HepG2 (cell line): Measurements from ENCODE around the gene TRIM2. TPM values are rescaled to one million over a fixed set of nuclear protein-coding genes. Genes with fewer than 3 reads are reported as not detected.

Source experiments
- ATAC-seq: fragments of 200-7000 bp; cut with Tn5 transposase; 3 replicates; pipeline ENCODE4 v1.9.1; 2020; ENCODE audit warnings: mild to moderate bottlenecking, moderate library complexity
- BruUV-seq: library from RNA; stranded (reverse); fragments of 400-500 nt; replicated peaks from 2 replicates; lab custom pipeline; 2021; lab: Mats Ljungman, UMichigan
- CTCF ChIA-PET: fragments of 300-600 bp; formaldehyde crosslinking; extraction: SDS; loops from one replicate; lab custom pipeline; 2021; ENCODE audit warnings: low total read pairs, inconsistent platforms, low intra/inter-chr PET ratio; lab: Yijun Ruan, JAX
- POLR2A ChIA-PET: fragments of 350-600 bp; sonication (Branson Sonifier 250); formaldehyde crosslinking; loops from one replicate; lab custom pipeline; 2020; ENCODE audit warnings: antibody characterized with exemption, inconsistent platforms; lab: Yijun Ruan, JAX
- DNase-seq: peaks from one replicate; pipeline ENCODE4 v3.0.0-alpha.2; 2015; ENCODE audit warnings: low spot score
- FAIRE-seq: peaks from 3 replicates; lab custom pipeline; 2011; peaks lifted over from hg19 to GRCh38; lab: Jason Lieb, UNC
- H2AFZ ChIP-seq: one replicate; pipeline ENCODE4 v1.6.1; 2011; ENCODE audit warnings: low read length, inconsistent platforms
- H3K27ac ChIP-seq: fragments of 300-600 bp; 3 replicates; pipeline ENCODE4 v1.8.0; 2011; ENCODE audit warnings: mixed run types, mild to moderate bottlenecking, mixed read lengths, low read length, inconsistent platforms; ENCODE audit not compliant: insufficient read depth; ENCODE audit errors: extremely low read length
- H3K27me3 ChIP-seq, 2 experiments: fragments of 200-600 bp in 1 of 2; 2 replicates in 1 of 2; 3 replicates in 1 of 2; pipeline versions ENCODE4 v1.6.0 to v1.8.0; 2011; ENCODE audit warnings: low read length in 2 of 2, mild to moderate bottlenecking in 2 of 2, moderate library complexity in 2 of 2, inconsistent platforms in 1 of 2; ENCODE audit not compliant: insufficient read depth in 2 of 2, control insufficient read depth in 1 of 2
- H3K36me3 ChIP-seq, 2 experiments: fragments of 200-600 bp in 1 of 2; replicated peaks in 1 of 2; 2 replicates in 1 of 2; 3 replicates in 1 of 2; pipeline versions ENCODE4 v1.5.1 to v1.8.0; 2011; ENCODE audit warnings: low read length in 2 of 2, inconsistent platforms in 1 of 2; ENCODE audit not compliant: insufficient read depth in 2 of 2, control insufficient read depth in 1 of 2
- H3K4me1 ChIP-seq: 2 replicates; pipeline ENCODE4 v1.5.1; 2012; ENCODE audit warnings: low read length, inconsistent platforms; ENCODE audit not compliant: insufficient read depth
- H3K4me2 ChIP-seq: 2 replicates; pipeline ENCODE4 v1.6.0; 2011; ENCODE audit warnings: low read depth, low read length, inconsistent platforms
- H3K4me3 ChIP-seq, 3 experiments: fragments of 200-600 bp in 1 of 3; sonication (generic), shearing (Covaris generic) in 1 of 3; replicated peaks in 1 of 3; 2 replicates each; pipeline ENCODE4 v1.5.1; 2011 to 2016; ENCODE audit warnings: low read length in 3 of 3, inconsistent platforms in 2 of 3, low read depth in 2 of 3, mild to moderate bottlenecking in 2 of 3, control low read depth in 1 of 3, mixed read lengths in 1 of 3; ENCODE audit not compliant: insufficient read depth in 1 of 3
- H3K79me2 ChIP-seq: one replicate; pipeline ENCODE4 v1.6.1; 2011; ENCODE audit warnings: low read length, inconsistent platforms; ENCODE audit not compliant: insufficient read depth
- H3K9ac ChIP-seq: 2 replicates; pipeline ENCODE4 v1.6.0; 2011; ENCODE audit warnings: mild to moderate bottlenecking, low read depth, low read length, inconsistent platforms; ENCODE audit not compliant: insufficient read depth
- H3K9me3 ChIP-seq: 2 replicates; pipeline ENCODE4 v1.5.1; 2012; ENCODE audit warnings: mild to moderate bottlenecking, low read length
- H4K20me1 ChIP-seq: 2 replicates; pipeline ENCODE4 v1.6.0; 2011; ENCODE audit warnings: inconsistent platforms, mild to moderate bottlenecking, low read length, moderate library complexity; ENCODE audit not compliant: insufficient read depth
- CEBPZ ChIP-seq: IDR thresholded peaks from 2 replicates; pipeline ENCODE4 v1.6.1; 2012; ENCODE audit warnings: low read length, improper control_type of control experiment
- GRHL1 ChIP-seq: sonication (generic); formaldehyde crosslinking; conservative IDR thresholded peaks from 2 replicates; pipeline ENCODE4 v1.8.0; 2022; ENCODE audit warnings: missing genetic modification reagents
- IKZF4 ChIP-seq: sonication (generic); formaldehyde crosslinking; IDR thresholded peaks from 2 replicates; pipeline ENCODE4 v1.5.1; 2020; ENCODE audit warnings: borderline replicate concordance, mild to moderate bottlenecking, low read depth, missing genetic modification reagents; ENCODE audit errors: not compliant biosample characterization
- WGBS: methylation state at CpG from one replicate; pipeline ENCODE4 v1.1.6; 2017; ENCODE audit warnings: low lambda C conversion rate; 5-methylcytosine and 5-hydroxymethylcytosine counted together
- in situ Hi-C: cut with HindIII; loops from 2 replicates; pipeline ENCODE4 v1.10.0; 2017; ENCODE audit warnings: low pct_unique_long_range_greater_than_20kb; ENCODE audit not compliant: extremely low pct_ligation_motif_present
- intact Hi-C: fragments of 100-400 bp; cut with micrococcal nuclease; formaldehyde crosslinking; loops from one replicate; pipeline ENCODE4 v1.10.0; 2022; ENCODE audit not compliant: unreplicated experiment
- polyA plus RNA-seq, 8 experiments: library from polyadenylated mRNA; depleted of rRNA in 3 of 8; stranded (reverse) in 7 of 8; unstranded in 1 of 8; fragments of >200 nt; fragmentation: Illumina TruSeq in 4 of 8; extraction: Trizol in 4 of 8; gene quantifications; 2 replicates each; pipeline versions ENCODE4 v1.2.1 to v1.2.3, GENCODE V29; 2011 to 2016; ENCODE audit warnings: low read depth in 4 of 8, missing spikeins in 1 of 8, mixed read lengths in 1 of 8; ENCODE audit not compliant: insufficient read depth in 1 of 8
- total RNA-seq, 5 experiments: library from RNA; depleted of rRNA; stranded (reverse); fragments of >200 nt; fragmentation: Illumina TruSeq; extraction: Trizol; gene quantifications; 2 replicates each; pipeline ENCODE4 v1.2.3, GENCODE V29; 2016; ENCODE audit warnings: low read depth in 1 of 5

Gene TRIM2
- total and polyA plus RNA-seq, 2 of the 13 experiments (the other 11 are each of a cell fraction or from before 2014, with no cell fraction given), result 2.1 to 4.2 TPM

GRCh38 chr4:153369021-153369420 is 164.8 kb downstream of the TRIM2 start:
- Histone ChIP-seq H3K9ac (no peak overlapping the region), H4K20me1 (no peaks in the 10 kb centered on the region), H3K27me3 (no peaks in the 10 kb centered on the region), H2AFZ (no peak overlapping the region), H3K4me3 (no peak overlapping the region), H3K9me3 (no peaks in the 10 kb centered on the region), H3K79me2 (no peaks in the 10 kb centered on the region), H3K4me2 (no peak overlapping the region), H3K27ac (no peak overlapping the region), H3K4me1 (peaks cover 8% of the 10 kb centered on the region; the same call in 1 of the 2 replicates), H3K36me3 (peaks cover 1 to 8% of the 10 kb centered on the region in 2 experiments; a peak in 4 of 5 replicates)
- no peak for DNase-seq
- TF ChIP-seq GRHL1 (CRISPR knock-in tag) (no peak), CEBPZ (no peak), IKZF4 (CRISPR knock-in tag) (no peak)
- FAIRE-seq, result no peak
- in situ Hi-C loops (no loop called here), intact Hi-C loops (no loop called here)
- BruUV-seq, result no TSS peak
- no peak for ATAC-seq
- 93% methylated on average over 1 of the region's 1 CpG for WGBS
- ChIA-PET POLR2A (no interaction called here), CTCF (no interaction called here)
